ENCODE data around the gene MVB12B.

DNA sequence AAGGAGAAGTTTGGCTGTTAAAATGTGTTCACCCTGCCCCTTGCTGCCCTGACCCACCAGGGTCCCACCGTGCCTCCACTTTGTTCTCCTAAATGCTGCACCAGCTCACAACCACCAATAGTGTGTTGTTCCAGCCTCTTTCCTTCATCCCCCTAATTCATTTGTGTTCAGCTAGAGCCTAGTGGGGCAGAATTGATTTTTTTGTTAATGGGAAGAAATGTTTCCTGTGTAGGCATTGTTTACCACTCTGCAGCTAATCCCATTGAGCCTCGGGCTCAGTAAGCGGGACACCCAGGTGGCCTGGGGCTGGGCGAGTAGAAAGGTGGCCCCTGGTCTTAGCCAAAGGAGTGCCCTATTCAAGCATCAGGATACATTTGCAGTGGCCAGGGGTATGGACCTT is 127.6 kb downstream of the MVB12B start:
- TF ChIP-seq POLR2A (IDR thresholded peaks at IDR 0.05; ENCODE audit: low read length) (no peak), GATA1 (IDR thresholded peaks at IDR 0.05; ENCODE audit: low read depth, low read length) (no peak)

All from erythroblast (primary cell).